NCI-H1092 treated with DMSO at 0.1 percent for 48 hours (cell line): ENCODE measurements around the gene IPCEF1.
"Not testable (repeated sequence)": the region's sequence is repeated elsewhere in the genome, so short reads cannot be mapped to it uniquely, and the experiment has no call there.

Experiments used
- DNase-seq: peaks from one replicate; lab custom pipeline; 2025; lab: John Stamatoyannopoulos, UW

Gene IPCEF1

GRCh38 chr6:154371281-154371680 lies 14.7 kb upstream of the IPCEF1 start:
- DNase-seq = no peak

GRCh38 chr6:154370545-154370944 lies 13.9 kb upstream of the IPCEF1 start:
- no peak for DNase-seq

DNA sequence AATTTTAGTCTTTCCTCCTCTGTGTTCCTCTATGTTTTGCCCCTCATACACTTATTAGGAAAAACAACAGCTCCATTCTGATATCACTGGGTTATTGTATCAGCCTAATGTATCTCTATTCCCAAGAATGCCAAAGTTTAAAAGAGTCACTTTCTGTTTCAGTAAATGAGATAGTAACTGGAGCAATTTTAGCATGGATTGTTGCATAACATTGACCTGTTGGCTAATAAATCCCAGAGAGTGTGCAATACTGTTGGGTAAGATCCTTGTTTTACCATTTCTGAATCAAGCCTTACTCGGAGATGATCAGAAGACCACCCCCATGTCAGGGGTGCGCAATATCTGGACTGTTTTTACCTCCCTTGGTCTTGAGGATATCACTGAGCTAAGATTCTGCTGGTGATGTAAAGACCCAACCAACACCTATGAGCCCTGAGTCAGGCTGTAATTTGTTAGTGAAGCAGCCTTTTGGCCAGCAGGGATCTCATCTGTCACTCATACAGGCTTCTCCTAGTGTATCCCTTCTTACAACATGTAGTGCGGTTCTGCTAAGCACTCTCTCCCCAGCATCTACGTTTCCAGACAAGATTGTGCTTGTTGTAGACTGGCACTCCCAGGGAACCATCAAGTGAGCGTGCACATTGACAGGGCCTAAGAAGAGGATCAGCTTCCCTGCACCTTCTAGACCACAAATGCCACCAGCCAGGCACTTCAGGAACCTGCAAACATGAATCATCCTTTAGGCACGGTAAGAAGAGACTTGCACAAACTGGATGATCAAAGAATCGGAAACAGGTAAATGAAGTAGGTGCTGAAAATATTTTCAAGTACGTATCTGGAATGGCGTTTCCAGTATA lies 11.5 kb upstream of the IPCEF1 start:
- no peak for DNase-seq

GRCh38 chr6:154367336-154367735 lies 10.7 kb upstream of the IPCEF1 start:
- no peak for DNase-seq

GRCh38 chr6:154363821-154364220 lies 7.2 kb upstream of the IPCEF1 start:
- DNase-seq = no peak

GRCh38 chr6:154361476-154361875 lies 4.9 kb upstream of the IPCEF1 start:
- DNase-seq = no peak

GRCh38 chr6:154360476-154360875 lies 3.9 kb upstream of the IPCEF1 start:
- DNase-seq = no peak

DNA sequence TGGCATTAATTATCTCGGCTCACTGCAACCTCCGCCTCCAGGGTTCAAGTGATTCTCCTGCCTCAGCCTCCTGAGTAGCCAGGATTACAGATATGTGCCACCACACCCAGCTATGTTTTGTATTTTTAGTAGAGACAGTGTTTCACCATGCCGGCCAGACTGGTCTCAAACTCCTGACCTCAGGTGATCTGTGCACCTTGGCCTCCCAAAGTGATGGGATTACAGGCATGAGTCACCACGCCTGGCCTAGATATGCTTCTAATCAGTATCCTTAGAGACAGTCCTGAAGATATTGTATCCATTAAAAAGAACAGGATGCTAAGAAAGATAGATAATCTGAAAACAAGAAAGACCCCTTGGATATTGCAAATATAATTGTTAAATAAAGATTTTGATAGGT lies 3.1 kb upstream of the IPCEF1 start:
- no peak for DNase-seq

DNA sequence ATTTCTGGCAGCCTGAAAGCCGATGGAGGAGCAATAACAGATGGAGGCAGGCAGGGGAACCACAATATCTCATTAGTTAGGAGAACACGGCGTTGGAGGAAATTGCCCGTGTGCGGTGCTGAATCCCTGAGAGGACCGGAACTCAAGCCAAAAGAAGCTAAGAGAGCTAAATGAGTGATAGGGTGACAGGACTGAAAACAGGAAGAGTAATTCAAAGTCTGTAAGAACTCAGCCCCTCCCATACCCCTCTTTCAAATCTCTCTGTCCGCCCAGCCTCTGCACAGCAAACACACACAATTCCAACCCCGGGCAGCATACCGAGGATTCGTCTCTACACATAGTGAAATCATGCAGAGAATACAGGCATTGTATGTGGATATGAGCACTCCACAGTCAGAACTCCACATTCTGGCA lies 2.6 kb upstream of the IPCEF1 start:
- no peak for DNase-seq

GRCh38 chr6:154358019-154358545 lies 1.5 kb upstream of the IPCEF1 start:
- DNase-seq = no peak

- DNase-seq = no peak
These were observed 490 bp downstream of the IPCEF1 start for GRCh38 chr6:154356113-154356512.

GRCh38 chr6:154354265-154354777 lies 2.3 kb downstream of the IPCEF1 start:
- DNase-seq = no peak

GRCh38 chr6:154353626-154354025 lies 3.0 kb downstream of the IPCEF1 start:
- DNase-seq = no peak

GRCh38 chr6:154352898-154353585 lies 3.6 kb downstream of the IPCEF1 start:
- DNase-seq = no peak

GRCh38 chr6:154350293-154350692 lies 6.3 kb downstream of the IPCEF1 start:
- DNase-seq = no peak

GRCh38 chr6:154347981-154348380 lies 8.6 kb downstream of the IPCEF1 start:
- DNase-seq = no peak

- DNase-seq = no peak
These were observed 10.8 kb downstream of the IPCEF1 start for GRCh38 chr6:154345811-154346210.

- no peak for DNase-seq
These were observed 12.9 kb downstream of the IPCEF1 start for GRCh38 chr6:154343473-154344308.

GRCh38 chr6:154341871-154342270 lies 14.7 kb downstream of the IPCEF1 start:
- DNase-seq = no peak

DNA sequence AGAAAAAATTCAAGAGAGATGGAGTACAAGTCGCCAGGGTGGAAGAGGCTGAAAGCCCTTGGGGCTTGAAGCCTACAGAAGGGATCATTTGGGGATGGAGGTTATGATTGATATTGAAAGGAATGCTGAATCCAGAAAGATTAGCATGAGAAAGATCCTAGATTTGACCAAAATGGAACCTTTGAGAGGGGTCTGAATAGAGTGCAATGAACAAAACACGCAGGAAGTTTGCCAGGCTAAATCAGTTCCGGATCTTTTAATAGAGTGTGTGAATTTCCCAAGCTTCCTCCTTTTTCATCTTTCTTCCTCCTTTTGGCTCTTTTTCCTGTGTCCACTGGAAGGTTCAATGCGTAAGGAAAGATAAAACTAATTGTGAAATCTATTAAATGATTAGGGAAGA lies 15.3 kb downstream of the IPCEF1 start:
- DNase-seq = no peak

DNA sequence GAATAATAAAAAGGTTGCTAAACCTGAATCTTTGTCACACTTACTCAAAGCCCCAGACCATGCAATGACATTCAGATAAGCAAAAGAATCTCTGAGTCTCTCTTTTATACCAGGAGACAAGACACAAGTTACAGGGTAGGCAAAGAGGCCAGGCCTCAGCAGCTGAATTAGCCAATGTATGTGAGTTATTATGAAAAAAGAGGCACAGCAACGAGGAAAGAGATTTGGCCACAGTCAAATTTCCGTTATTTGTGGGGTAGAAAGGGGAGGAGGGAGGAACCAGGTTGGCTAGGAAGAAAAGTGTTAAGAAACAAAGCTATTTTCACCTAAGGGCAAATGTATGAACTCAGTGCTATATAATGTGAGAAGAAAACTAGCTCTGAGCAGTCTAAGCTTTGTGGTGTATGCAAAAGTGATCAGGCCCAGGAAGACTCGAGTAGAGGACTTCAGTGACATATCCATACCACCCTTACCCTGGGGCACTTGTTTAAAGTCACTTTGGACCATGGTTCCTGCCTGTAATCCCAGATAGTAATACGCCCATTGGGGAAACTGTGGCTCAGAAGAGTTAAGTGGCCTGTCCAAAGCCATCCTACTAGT lies 19.1 kb downstream of the IPCEF1 start:
- no peak for DNase-seq

- DNase-seq = not testable (repeated sequence)
These were observed 22.5 kb downstream of the IPCEF1 start for GRCh38 chr6:154334147-154334546.
